Astrocyte (in vitro differentiated cells and primary cell): ENCODE results near the gene PLCL2. TPM values are rescaled to one million over a fixed set of nuclear protein-coding genes. Genes with fewer than 3 reads are reported as not detected.
A peak's percentile ranks its signal among the peaks of the same experiment; 100 is the strongest.
"Not testable (repeated sequence)": the region's sequence is repeated elsewhere in the genome, so short reads cannot be mapped to it uniquely, and the experiment has no call there.

Experiments used
- DNase-seq: peaks from one replicate; pipeline ENCODE4 v3.0.0-alpha.2; 2010; ENCODE audit warnings: low read depth
- FAIRE-seq: peaks from 2 replicates; lab custom pipeline; 2011; peaks lifted over from hg19 to GRCh38; lab: Jason Lieb, UNC
- H2AFZ ChIP-seq: 2 replicates; pipeline ENCODE4 v1.6.0; 2012; ENCODE audit warnings: low read depth, low read length, inconsistent platforms
- H3K27ac ChIP-seq: 2 replicates; pipeline ENCODE4 v1.5.1; 2011; ENCODE audit warnings: low read depth, low read length, inconsistent platforms
- H3K27me3 ChIP-seq: 2 replicates; pipeline ENCODE4 v1.6.0; 2011; ENCODE audit warnings: low read length, inconsistent platforms; ENCODE audit not compliant: insufficient read depth
- H3K36me3 ChIP-seq: 2 replicates; pipeline ENCODE4 v1.5.1; 2011; ENCODE audit warnings: low read length, inconsistent platforms; ENCODE audit not compliant: insufficient read depth
- H3K4me1 ChIP-seq: 2 replicates; pipeline ENCODE4 v1.5.1; 2011; ENCODE audit warnings: low read length, inconsistent platforms; ENCODE audit not compliant: insufficient read depth
- H3K4me2 ChIP-seq: 2 replicates; pipeline ENCODE4 v1.6.0; 2012; ENCODE audit warnings: low read length, inconsistent platforms
- H3K4me3 ChIP-seq: 2 replicates; pipeline ENCODE4 v1.5.1; 2011; ENCODE audit warnings: low read depth, mild to moderate bottlenecking, low read length, inconsistent platforms; ENCODE audit not compliant: insufficient read depth
- H3K79me2 ChIP-seq: 2 replicates; pipeline ENCODE4 v1.6.0; 2012; ENCODE audit warnings: mild to moderate bottlenecking, low read length, inconsistent platforms; ENCODE audit not compliant: insufficient read depth
- H3K9ac ChIP-seq: 2 replicates; pipeline ENCODE4 v1.6.0; 2012; ENCODE audit warnings: mild to moderate bottlenecking, low read length, inconsistent platforms
- H3K9me3 ChIP-seq: 2 replicates; pipeline ENCODE4 v1.5.1; 2012; ENCODE audit warnings: low read depth, mild to moderate bottlenecking, low read length, inconsistent platforms; ENCODE audit not compliant: insufficient read depth
- H4K20me1 ChIP-seq: 2 replicates; pipeline ENCODE4 v1.6.0; 2012; ENCODE audit warnings: low read length, inconsistent platforms; ENCODE audit not compliant: insufficient read depth
- H3K27ac Mint-ChIP-seq: one replicate; pipeline ENCODE4 v1.8.0; 2021; ENCODE audit warnings: mild to moderate bottlenecking, mixed read lengths; ENCODE audit not compliant: unreplicated experiment
- H3K27me3 Mint-ChIP-seq: one replicate; pipeline ENCODE4 v1.8.0; 2021; ENCODE audit warnings: low read depth, mixed read lengths; ENCODE audit not compliant: unreplicated experiment
- H3K36me3 Mint-ChIP-seq: one replicate; pipeline ENCODE4 v1.8.0; 2021; ENCODE audit warnings: low read depth, mixed read lengths; ENCODE audit not compliant: unreplicated experiment
- H3K4me1 Mint-ChIP-seq: one replicate; pipeline ENCODE4 v1.8.0; 2021; ENCODE audit warnings: low read depth, mixed read lengths; ENCODE audit not compliant: unreplicated experiment
- H3K4me3 Mint-ChIP-seq: one replicate; pipeline ENCODE4 v1.8.0; 2021; ENCODE audit warnings: mild to moderate bottlenecking, moderate library complexity, mixed read lengths; ENCODE audit not compliant: unreplicated experiment
- H3K9me3 Mint-ChIP-seq: one replicate; pipeline ENCODE4 v1.8.0; 2021; ENCODE audit warnings: mild to moderate bottlenecking, mixed read lengths; ENCODE audit not compliant: unreplicated experiment
- EZH2 ChIP-seq: IDR thresholded peaks from 2 replicates; pipeline ENCODE4 v1.6.1; 2012; ENCODE audit warnings: mild to moderate bottlenecking, low read length, inconsistent platforms; ENCODE audit not compliant: insufficient read depth
- total RNA-seq: library from RNA; stranded (reverse); gene quantifications from 2 replicates; pipeline ENCODE4 v1.2.1, GENCODE V29; 2021
- TF ChIP-seq, protein P1 (sequence below): IDR thresholded peaks from 2 replicates; pipeline ENCODE4 v1.5.1; 2011; ENCODE audit warnings: low read depth, mild to moderate bottlenecking, inconsistent platforms, low read length, moderate library complexity; ENCODE audit not compliant: insufficient read depth

PLCL2 gene
- total RNA-seq, 1 donor from 2014 or later = 3.9 TPM

- peaks cover 2% of the 10 kb centered on the region for H3K9me3 Mint-ChIP-seq
- H3K36me3 Mint-ChIP-seq = no peaks in the 10 kb centered on the region
- Histone ChIP-seq H3K36me3 (no peaks in the 10 kb centered on the region), H2AFZ (no peak overlapping the region), H3K4me3 (no peak overlapping the region), H3K79me2 (no peaks in the 10 kb centered on the region), H3K4me1 (peaks cover 3% of the 10 kb centered on the region), H3K9ac (no peak overlapping the region), H3K27me3 (no peaks in the 10 kb centered on the region), H3K4me2 (no peak overlapping the region), H3K9me3 (no peaks in the 10 kb centered on the region), H3K27ac (no peak overlapping the region), H4K20me1 (no peaks in the 10 kb centered on the region)
- FAIRE-seq = peak; percentile 26
- no peaks in the 10 kb centered on the region for H3K27me3 Mint-ChIP-seq
- peaks cover 5% of the 10 kb centered on the region for H3K4me1 Mint-ChIP-seq
- no peak overlapping the region for H3K4me3 Mint-ChIP-seq
- H3K27ac Mint-ChIP-seq = no peak overlapping the region
- DNase-seq = peak; percentile 40
- TF ChIP-seq, protein P1, sequence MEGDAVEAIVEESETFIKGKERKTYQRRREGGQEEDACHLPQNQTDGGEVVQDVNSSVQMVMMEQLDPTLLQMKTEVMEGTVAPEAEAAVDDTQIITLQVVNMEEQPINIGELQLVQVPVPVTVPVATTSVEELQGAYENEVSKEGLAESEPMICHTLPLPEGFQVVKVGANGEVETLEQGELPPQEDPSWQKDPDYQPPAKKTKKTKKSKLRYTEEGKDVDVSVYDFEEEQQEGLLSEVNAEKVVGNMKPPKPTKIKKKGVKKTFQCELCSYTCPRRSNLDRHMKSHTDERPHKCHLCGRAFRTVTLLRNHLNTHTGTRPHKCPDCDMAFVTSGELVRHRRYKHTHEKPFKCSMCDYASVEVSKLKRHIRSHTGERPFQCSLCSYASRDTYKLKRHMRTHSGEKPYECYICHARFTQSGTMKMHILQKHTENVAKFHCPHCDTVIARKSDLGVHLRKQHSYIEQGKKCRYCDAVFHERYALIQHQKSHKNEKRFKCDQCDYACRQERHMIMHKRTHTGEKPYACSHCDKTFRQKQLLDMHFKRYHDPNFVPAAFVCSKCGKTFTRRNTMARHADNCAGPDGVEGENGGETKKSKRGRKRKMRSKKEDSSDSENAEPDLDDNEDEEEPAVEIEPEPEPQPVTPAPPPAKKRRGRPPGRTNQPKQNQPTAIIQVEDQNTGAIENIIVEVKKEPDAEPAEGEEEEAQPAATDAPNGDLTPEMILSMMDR = no peak
- no peak for TF ChIP-seq EZH2
Observed at GRCh38 chr3:16978234-16978920, 93.6 kb downstream of the PLCL2 start.

DNA sequence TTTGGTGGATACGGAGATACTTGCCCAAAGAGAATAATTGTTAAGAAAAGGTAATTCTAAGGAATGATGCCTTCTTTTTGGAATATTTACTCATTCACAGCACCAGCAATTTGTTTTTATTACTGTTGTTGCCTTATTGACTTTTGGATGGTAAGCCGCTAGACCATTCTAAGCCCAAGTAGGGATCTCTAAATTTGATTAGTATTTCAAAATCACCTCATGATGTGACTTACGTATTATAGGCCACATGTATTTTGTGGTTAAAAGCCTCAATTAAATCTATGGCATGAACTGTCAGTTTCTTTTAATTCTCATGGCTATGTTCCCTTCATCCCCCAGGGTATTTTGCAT lies 94.1 kb downstream of the PLCL2 start:
- TF ChIP-seq, protein P1 = no peak
- TF ChIP-seq EZH2 = no peak
- no peak for DNase-seq
- Histone ChIP-seq H3K4me1 (peaks cover 3% of the 10 kb centered on the region), H2AFZ (no peak overlapping the region), H3K9ac (no peak overlapping the region), H3K4me2 (no peak overlapping the region), H3K4me3 (no peak overlapping the region), H3K27ac (no peak overlapping the region), H3K79me2 (no peaks in the 10 kb centered on the region), H3K36me3 (no peaks in the 10 kb centered on the region), H3K9me3 (no peaks in the 10 kb centered on the region), H4K20me1 (no peaks in the 10 kb centered on the region), H3K27me3 (no peaks in the 10 kb centered on the region)
- peaks cover under 1% of the 10 kb centered on the region for H3K9me3 Mint-ChIP-seq
- H3K4me1 Mint-ChIP-seq = peaks cover 5% of the 10 kb centered on the region
- H3K4me3 Mint-ChIP-seq = no peak overlapping the region
- H3K27me3 Mint-ChIP-seq = no peaks in the 10 kb centered on the region
- no peaks in the 10 kb centered on the region for H3K36me3 Mint-ChIP-seq
- H3K27ac Mint-ChIP-seq = no peak overlapping the region
- FAIRE-seq = no peak

- not testable (repeated sequence) for H3K36me3 Mint-ChIP-seq, H3K4me3 ChIP-seq, H3K9me3 ChIP-seq, H3K9me3 Mint-ChIP-seq, H4K20me1 ChIP-seq, H3K9ac ChIP-seq, H2AFZ ChIP-seq, H3K27ac ChIP-seq, H3K27ac Mint-ChIP-seq, H3K4me1 Mint-ChIP-seq, H3K36me3 ChIP-seq, DNase-seq, H3K27me3 ChIP-seq, H3K79me2 ChIP-seq, FAIRE-seq, H3K27me3 Mint-ChIP-seq, H3K4me1 ChIP-seq, H3K4me3 Mint-ChIP-seq, H3K4me2 ChIP-seq
Observed at GRCh38 chr3:16979769-16980515, 95.2 kb downstream of the PLCL2 start.

GRCh38 chr3:16980526-16980925 lies 95.8 kb downstream of the PLCL2 start:
- H4K20me1 ChIP-seq, H3K27me3 ChIP-seq, H3K27ac ChIP-seq, H3K4me1 Mint-ChIP-seq, H3K27ac Mint-ChIP-seq, H3K9me3 Mint-ChIP-seq, H3K79me2 ChIP-seq, H3K4me2 ChIP-seq, FAIRE-seq, H3K27me3 Mint-ChIP-seq, H3K4me3 Mint-ChIP-seq, H3K4me1 ChIP-seq, H3K9ac ChIP-seq, H3K36me3 Mint-ChIP-seq, H3K36me3 ChIP-seq, DNase-seq, H2AFZ ChIP-seq, H3K4me3 ChIP-seq, H3K9me3 ChIP-seq: not testable (repeated sequence)
